Osteoblast (primary cell): ENCODE data around the gene ADH5. TPM values are rescaled to one million over a fixed set of nuclear protein-coding genes. Genes with fewer than 3 reads are reported as not detected.
A peak's percentile ranks its signal among the peaks of the same experiment; 100 is the strongest.

Experiments used
- DNase-seq: peaks from one replicate; pipeline ENCODE4 v3.0.0; 2011; ENCODE audit warnings: low spot score, mixed read lengths; ENCODE audit not compliant: insufficient read length; ENCODE audit errors: missing footprints
- H2AFZ ChIP-seq: 2 replicates; pipeline ENCODE4 v1.6.0; 2011; ENCODE audit warnings: mild to moderate bottlenecking, low read length
- H3K27ac ChIP-seq: 2 replicates; pipeline ENCODE4 v1.5.1; 2011; ENCODE audit warnings: mild to moderate bottlenecking, low read depth, low read length, moderate library complexity
- H3K27me3 ChIP-seq: 2 replicates; pipeline ENCODE4 v1.6.0; 2012; ENCODE audit warnings: mild to moderate bottlenecking, control low read depth, inconsistent platforms, low read length, moderate library complexity; ENCODE audit not compliant: insufficient read depth
- H3K36me3 ChIP-seq: 2 replicates; pipeline ENCODE4 v1.5.1; 2011; ENCODE audit warnings: mild to moderate bottlenecking, low read length, control low read depth, moderate library complexity; ENCODE audit not compliant: insufficient read depth
- H3K4me1 ChIP-seq: 2 replicates; pipeline ENCODE4 v1.5.1; 2011; ENCODE audit warnings: mild to moderate bottlenecking, low read length, control low read depth, moderate library complexity; ENCODE audit not compliant: insufficient read depth
- H3K4me2 ChIP-seq: 2 replicates; pipeline ENCODE4 v1.6.0; 2011; ENCODE audit warnings: mild to moderate bottlenecking, low read length; ENCODE audit not compliant: insufficient read depth
- H3K4me3 ChIP-seq: fragments of 200-600 bp; sonication (generic); 3 replicates; pipeline ENCODE4 v1.5.1; 2012; ENCODE audit warnings: mild to moderate bottlenecking, low read length, inconsistent platforms; ENCODE audit not compliant: insufficient read depth
- H3K79me2 ChIP-seq: 2 replicates; pipeline ENCODE4 v1.6.0; 2012; ENCODE audit warnings: mild to moderate bottlenecking, low read length, control low read depth, inconsistent platforms; ENCODE audit not compliant: insufficient read depth
- H3K9me3 ChIP-seq: 2 replicates; pipeline ENCODE4 v1.5.1; 2011; ENCODE audit warnings: low read depth, low read length, control low read depth
- H4K20me1 ChIP-seq: 2 replicates; pipeline ENCODE4 v1.6.0; 2012; ENCODE audit warnings: mild to moderate bottlenecking, low read length, control low read depth; ENCODE audit not compliant: insufficient read depth
- CTCF ChIP-seq: IDR thresholded peaks from 2 replicates; pipeline ENCODE4 v1.5.1; 2011; ENCODE audit warnings: mild to moderate bottlenecking, low read depth, low read length, moderate library complexity; ENCODE audit errors: extremely low read depth
- total RNA-seq: library from RNA; depleted of rRNA; stranded (reverse); fragments of >200 nt; gene quantifications from 2 replicates; pipeline ENCODE4 v1.2.3, GENCODE V29; 2012

The ADH5 gene
- total RNA-seq, 1 donor: 293 TPM

- Histone ChIP-seq H3K36me3 (peaks cover 42% of the 10 kb centered on the region), H3K9me3 (no peaks in the 10 kb centered on the region), H3K4me1 (peaks cover 6% of the 10 kb centered on the region), H4K20me1 (no peaks in the 10 kb centered on the region), H3K27ac (no peak overlapping the region), H3K79me2 (no peaks in the 10 kb centered on the region), H2AFZ (no peak overlapping the region), H3K4me2 (no peak overlapping the region), H3K27me3 (no peaks in the 10 kb centered on the region), H3K4me3 (no peak overlapping the region)
- no peak for DNase-seq
- no peak for TF ChIP-seq CTCF
Observed at GRCh38 chr4:99052902-99053301, 35.7 kb downstream of the ADH5 start.

GRCh38 chr4:99047710-99048109 is 40.9 kb downstream of the ADH5 start:
- no peak overlapping the region for H3K4me2 ChIP-seq
- peak; percentile 18 for TF ChIP-seq CTCF
- no peaks in the 10 kb centered on the region for H3K79me2 ChIP-seq
- H3K27me3 ChIP-seq: no peaks in the 10 kb centered on the region
- H2AFZ ChIP-seq: no peak overlapping the region
- H3K9me3 ChIP-seq: no peaks in the 10 kb centered on the region
- peaks cover 43% of the 10 kb centered on the region for H3K36me3 ChIP-seq
- H4K20me1 ChIP-seq: no peaks in the 10 kb centered on the region
- H3K27ac ChIP-seq: no peak overlapping the region
- H3K4me3 ChIP-seq: no peak overlapping the region
- DNase-seq: no peak
- H3K4me1 ChIP-seq: no peaks in the 10 kb centered on the region

- Histone ChIP-seq H3K4me3 (no peak overlapping the region), H3K4me2 (no peak overlapping the region), H3K9me3 (no peaks in the 10 kb centered on the region), H4K20me1 (no peaks in the 10 kb centered on the region), H3K27ac (no peak overlapping the region), H3K36me3 (peaks cover 9% of the 10 kb centered on the region), H2AFZ (no peak overlapping the region), H3K4me1 (no peaks in the 10 kb centered on the region), H3K27me3 (no peaks in the 10 kb centered on the region), H3K79me2 (no peaks in the 10 kb centered on the region)
- DNase-seq: peak; percentile 2
- TF ChIP-seq CTCF: no peak
Observed at GRCh38 chr4:99043346-99043745, 45.2 kb downstream of the ADH5 start.

GRCh38 chr4:99038213-99038612 is 50.4 kb downstream of the ADH5 start:
- H3K27ac ChIP-seq: no peak overlapping the region
- no peaks in the 10 kb centered on the region for H4K20me1 ChIP-seq
- no peak for TF ChIP-seq CTCF
- peaks cover 2% of the 10 kb centered on the region for H3K4me1 ChIP-seq
- H3K4me2 ChIP-seq: no peak overlapping the region
- no peaks in the 10 kb centered on the region for H3K27me3 ChIP-seq
- no peak overlapping the region for H2AFZ ChIP-seq
- H3K36me3 ChIP-seq: peaks cover 5% of the 10 kb centered on the region
- no peaks in the 10 kb centered on the region for H3K9me3 ChIP-seq
- DNase-seq: no peak
- H3K4me3 ChIP-seq: no peak overlapping the region
- peaks cover 9% of the 10 kb centered on the region for H3K79me2 ChIP-seq
